NCI-H82 (cell line): ENCODE data around the gene ABRAXAS1.
"Not testable (repeated sequence)": the region's sequence is repeated elsewhere in the genome, so short reads cannot be mapped to it uniquely, and the experiment has no call there.

ENCODE experiments used
- DNase-seq: peaks from one replicate; lab custom pipeline; 2025; lab: John Stamatoyannopoulos, UW

ABRAXAS1 gene

DNA sequence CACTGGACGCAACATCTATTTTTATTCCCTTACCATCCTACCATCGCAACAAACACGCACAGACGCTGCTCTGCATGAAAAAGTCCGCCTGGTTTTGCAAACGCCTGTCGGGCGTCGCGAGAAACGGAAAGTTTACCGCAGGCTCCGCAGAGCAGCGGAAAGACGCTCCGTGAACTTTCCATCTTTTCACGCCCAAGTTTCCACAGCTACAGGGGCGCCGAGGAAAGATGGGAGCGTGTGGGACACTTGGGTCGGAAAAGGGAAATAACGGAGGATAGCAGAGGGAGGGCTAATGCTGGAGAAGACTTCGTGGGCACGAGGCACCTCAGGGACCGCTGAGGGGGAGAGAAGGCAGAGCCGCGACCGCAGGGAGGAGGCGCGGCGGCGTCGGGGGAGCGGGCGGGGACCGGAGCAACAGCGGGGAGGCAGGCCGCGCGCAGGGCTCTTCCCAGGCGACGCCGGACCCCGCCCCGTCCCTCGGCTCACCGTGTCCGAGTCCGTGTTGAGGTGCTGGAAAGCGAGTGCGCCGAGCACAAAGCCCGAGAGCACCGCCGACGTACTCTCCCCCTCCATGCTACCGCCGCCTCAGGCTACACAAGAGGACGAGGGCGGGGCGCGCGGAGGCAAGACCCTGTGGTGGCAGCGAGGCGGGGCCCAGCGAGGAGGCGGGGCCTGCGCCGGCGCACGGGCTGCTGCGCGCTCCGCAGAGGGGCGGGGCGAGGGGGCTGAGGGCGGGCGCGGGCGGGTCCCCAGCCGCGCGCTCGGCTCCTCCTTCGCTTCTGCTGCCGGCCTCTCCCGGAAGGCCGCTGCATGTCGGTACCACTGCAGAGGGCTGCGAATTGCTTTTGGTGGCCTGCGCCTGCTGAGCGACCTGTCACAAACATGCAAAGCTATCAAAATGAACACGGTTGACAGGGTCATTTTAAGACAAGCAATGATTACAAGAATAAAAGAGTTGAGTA lies at the start of gene ABRAXAS1:
Gene ABRAXAS1, minus strand, starts transcription at position 601 of the 962 bp plus-strand sequence. Its CDS starts 28 bp downstream, at position 573.
- DNase-seq = peak; percentile 94

DNA sequence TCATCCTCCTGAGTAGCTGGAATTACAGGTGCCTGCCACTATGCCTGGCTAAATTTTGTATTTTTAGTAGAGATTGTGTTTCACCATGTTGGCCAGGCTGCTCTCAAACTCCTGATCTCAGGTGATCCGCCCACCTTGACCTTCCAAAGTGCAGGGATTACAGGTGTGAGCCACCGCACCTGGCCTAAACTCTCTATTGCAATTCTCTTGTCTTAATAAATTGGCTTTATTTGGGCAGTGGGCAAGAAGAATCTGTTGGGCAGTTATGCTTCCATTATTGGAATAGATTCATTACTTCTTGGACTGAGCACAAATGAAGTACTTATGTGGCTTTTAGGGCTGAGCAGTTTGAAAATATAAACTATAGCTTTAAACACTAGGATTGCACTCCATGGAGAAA lies 42.8 kb upstream of the ABRAXAS1 start:
- no peak for DNase-seq

DNA sequence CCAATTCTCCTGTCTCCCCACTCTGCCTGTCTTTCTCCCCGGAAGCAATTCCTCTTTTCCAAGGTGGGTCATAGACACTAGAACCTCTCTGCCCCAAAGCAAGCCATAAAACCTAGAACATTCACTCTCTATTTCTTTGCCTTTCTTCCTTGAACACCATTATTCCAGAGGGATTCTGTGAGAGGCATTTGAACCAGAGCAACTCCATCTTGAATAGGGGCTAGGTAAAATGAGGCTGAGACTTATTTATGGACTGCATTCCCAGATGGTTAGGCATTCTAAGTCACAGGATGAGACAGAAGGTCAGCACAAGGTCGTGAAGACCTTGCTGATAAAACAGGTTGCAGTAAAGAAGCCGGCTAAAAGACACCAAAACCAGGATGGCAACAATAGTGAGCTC lies 37.3 kb upstream of the ABRAXAS1 start:
- no peak for DNase-seq

DNA sequence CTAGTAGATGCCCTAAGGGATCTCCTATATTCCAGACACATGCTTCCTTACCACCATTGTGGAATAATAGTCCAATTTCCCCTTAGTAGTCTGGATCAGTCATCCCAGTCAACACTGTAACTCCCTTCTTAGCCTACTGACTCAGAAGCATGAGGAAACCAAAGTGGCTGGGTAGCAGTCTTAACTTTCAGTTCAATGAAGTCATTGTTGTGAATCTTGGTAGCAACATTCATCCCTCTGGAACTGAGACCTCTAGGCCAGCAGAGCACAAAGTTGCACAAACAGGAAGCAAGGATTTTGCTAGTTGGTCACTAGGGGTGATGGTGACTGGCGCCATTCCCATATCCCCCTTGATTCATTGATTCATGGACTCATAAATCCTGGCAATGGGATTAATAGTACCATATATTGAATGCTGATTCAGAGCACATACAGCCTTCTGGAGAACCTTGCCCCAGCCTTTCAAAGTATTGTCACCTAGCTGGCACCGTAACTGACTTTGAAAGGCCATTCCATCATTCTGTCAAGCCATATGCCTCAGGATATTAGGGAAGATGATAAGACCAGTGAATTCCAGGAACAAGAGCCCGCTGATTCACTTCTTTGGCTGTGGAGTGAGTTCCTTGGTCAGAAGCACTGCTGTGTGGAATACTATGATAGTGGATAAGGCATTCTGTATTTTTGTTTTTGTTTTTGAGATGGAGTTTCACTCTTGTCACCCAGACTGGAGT lies 31.3 kb upstream of the ABRAXAS1 start:
- DNase-seq = no peak

DNA sequence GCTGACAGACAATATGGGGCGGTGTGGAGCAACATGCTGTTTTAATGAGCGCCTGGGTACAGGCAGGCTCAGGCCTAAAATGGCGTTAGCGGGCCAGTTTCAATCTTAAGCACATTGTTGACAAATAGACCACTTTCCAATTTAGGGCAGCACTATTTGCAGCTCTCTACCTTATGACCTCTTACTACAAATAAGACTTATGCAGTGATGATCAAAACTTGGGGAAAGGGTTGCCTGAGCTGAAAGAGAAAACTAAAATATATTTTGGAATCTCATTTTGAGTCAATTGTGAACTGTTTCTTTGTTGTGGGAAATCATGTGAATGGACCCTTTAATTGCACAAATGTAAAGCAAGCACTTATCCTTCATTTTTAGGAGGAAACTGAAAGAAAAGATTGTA lies 25.5 kb upstream of the ABRAXAS1 start:
- no peak for DNase-seq

DNA sequence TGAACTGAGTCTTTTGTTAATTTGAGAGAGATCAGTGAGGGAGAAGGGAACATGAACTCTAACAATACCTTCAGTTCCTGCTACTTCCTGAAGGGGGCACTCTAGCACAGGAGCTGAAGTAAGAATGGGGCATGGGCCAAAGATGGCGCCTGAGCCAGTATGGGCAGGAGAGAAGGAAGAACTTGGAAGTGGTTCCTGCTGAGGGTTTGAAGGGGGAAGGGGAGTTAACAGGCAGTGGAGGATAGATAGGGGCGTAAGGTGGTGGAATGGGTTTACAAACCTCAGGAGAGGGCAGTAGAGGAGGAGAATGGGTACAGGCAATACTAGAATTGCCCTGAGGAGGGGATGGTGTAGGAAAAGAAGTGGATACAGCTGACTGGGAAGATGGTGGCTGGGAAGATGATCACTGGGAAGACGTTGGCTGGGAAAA lies 24.3 kb upstream of the ABRAXAS1 start:
- peak; percentile 57 for DNase-seq

DNA sequence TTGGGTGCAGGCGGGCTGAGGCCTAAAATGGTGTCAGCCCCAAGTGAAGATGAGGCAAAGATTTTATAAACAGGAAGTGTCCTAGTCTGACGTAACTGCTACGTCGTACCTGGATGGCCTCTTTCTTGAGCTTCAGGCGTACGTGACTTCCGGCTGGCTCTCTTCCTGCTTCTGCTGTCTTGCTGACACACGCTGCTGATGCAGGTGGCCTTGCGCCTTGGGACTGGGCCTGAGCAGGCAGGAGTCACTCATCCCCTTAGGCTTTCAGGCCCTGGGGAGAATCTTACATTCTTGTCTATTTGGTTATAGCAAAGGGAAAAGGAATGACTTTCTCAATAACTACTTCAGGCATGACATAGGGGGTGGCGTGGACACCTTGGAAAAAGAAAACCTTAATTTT lies 20.1 kb upstream of the ABRAXAS1 start:
- DNase-seq = no peak

DNA sequence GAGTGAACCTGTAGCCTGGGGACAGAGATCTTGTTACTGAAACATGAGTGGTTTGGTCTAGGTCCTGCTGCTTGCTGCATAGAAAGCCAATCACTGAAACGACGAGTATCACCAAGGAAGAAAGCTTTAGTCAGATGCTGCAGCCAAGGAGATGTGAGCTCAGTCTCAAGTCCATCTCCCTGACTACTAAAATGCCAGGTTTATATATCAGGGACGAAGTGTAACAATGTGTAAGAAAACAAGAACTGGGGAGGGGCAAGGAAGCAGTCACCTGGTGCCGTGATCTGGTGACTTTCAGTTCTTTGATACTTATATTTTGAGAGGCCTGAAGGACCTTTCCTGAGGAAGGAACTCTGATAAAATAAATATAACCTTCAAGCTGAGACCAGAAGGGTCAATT lies 19.6 kb upstream of the ABRAXAS1 start:
- no peak for DNase-seq

DNA sequence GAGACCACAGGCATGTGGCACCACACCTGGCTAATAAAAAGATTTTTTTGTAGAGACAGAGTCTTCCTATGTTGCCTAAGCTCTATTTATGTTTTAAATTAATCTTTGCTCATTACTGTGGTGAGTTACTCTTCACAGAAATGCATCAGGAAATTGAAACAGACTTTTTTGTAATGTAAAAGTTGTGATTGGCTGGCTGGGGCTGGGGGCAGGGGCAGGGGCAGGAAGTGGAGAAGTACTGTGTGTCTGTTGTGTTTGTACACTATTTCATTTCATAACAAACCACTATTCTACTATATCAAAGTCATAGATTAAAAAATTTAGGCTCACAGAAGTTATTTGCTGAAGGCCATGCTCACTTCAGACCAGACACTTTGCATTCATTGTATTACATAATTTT lies 19.1 kb upstream of the ABRAXAS1 start:
- no peak for DNase-seq

DNA sequence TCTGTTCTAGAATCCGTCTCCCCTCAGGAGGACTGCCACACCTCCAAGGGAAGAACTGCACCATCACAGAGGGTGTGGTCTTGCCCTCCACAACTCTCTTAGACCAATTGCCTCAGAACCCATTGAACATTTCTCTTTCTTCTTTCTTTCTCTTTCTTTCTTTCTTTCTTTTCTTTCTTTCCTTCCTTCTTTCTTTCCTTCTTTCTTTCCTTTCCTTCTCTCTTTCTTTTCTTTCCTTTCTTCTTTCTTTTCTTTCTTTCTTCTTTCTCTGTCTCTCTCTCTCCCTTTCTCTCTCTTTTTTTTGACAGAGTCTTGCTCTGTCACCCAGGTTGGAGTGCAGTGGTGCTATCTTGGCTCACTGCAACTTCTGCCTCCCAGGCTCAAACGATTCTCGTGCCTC lies 16.8 kb upstream of the ABRAXAS1 start:
- DNase-seq = not testable (repeated sequence)

DNA sequence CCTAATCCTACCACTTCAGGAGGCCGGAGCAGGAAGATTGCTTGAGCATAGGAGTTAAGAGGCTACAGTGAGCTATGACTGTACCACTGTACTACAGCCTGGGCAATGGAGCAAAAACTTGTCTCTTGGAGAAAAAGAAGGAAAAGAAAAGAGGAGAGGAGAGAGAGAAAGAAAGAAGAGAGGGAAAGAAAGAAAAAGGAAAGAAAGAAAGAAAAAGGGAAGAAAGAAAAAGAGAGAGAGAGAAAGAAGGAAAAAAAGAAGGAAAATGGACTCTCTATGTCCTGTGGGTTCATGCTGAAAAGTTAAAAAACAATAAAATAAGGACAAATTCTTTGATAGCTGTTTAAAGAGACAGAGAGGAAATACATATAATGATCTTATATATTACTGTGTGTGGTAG lies 13.3 kb upstream of the ABRAXAS1 start:
- DNase-seq = no peak

DNA sequence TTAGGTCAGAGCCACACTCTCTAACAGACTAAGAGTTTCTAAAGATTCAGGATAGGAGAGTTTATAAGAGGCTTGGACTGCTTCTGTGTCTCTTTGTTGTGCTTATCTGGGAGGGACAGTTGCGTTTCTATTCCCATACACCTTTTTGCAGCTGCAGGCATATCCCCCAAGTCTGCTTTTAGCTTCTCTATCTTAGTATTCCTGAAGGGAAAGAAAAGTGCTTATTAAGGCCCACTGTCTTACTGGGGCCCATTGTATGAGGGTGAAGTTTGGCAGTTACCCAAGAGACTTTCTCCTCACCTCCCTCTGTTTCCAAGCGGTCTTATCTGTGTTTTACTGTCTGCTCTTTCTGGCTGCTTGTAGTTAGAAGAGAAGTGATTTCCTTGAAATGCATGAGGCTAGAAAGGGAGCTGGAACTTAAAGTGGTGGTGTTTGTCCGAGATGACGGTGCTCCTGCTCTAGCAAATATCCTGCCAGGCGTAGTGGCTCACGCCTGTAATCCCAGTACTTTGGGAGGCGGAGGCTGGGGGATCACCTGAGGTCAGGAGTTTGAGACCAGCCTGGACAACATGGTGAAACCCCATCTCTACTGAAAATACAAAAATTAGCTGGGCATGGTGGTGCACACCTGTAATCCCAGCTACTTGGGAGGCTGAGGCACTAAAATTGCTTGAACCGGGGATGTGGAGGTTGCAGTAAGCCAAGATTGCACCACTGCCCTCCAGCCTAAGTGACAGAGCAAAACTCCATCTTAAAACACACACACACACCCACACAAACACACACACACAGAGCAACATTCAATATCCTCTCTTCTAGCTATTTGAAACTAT lies 11.4 kb upstream of the ABRAXAS1 start:
- not testable (repeated sequence) for DNase-seq

DNA sequence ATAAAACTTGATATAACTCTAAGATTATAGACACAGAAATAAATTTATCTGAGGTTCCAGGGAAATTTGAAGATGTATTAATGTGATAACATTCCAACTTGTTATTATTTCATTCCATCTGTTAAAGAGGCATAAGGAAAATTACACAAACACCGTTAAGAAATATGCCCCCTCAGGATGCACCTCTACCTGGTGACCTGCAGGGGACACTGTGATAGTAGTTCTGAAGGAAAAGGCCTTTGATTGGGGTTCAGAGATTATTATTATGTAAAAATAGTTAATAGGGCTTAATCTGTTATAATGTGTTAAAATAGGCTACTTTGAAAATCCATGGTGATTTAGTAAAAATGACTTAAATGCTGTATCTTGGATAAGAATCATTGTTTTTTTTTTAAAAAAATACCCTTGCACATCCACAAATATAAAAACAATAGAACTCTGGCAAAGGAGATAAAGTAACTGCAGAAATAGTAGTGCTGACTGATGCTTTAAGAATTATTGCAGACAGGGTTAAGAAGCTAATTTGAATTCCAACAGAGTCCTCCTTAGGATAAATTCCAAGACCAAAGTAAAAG lies 6.1 kb upstream of the ABRAXAS1 start:
- DNase-seq = peak; percentile 27

DNA sequence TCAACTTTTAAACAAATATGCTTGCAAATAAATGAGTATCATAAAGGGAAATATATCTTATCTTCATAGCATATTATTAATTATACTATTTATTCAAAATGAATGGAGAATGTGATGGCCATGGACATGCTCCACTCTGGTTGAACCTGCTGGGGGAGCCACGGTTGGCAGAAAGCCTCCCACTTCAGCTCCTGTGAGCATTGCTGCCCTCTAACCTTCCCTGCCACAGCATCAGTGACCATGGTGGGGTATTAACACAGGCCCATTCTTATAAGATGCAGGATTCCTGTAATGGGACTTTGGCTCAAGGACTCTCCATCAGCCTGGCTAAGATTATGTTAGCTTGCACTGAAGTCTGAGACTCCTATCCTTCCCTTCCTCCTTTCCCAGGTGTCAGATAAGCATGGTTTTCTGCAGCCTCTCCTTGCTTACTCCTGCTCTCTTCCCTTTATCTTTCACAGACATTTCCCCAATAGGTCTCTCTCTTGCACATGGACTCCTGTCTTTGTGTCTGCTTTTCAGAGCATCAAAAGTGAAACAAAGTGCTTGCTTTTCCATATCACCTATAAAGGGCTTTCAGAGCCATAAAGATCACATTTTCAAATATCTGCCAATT lies 4.9 kb upstream of the ABRAXAS1 start:
- no peak for DNase-seq

DNA sequence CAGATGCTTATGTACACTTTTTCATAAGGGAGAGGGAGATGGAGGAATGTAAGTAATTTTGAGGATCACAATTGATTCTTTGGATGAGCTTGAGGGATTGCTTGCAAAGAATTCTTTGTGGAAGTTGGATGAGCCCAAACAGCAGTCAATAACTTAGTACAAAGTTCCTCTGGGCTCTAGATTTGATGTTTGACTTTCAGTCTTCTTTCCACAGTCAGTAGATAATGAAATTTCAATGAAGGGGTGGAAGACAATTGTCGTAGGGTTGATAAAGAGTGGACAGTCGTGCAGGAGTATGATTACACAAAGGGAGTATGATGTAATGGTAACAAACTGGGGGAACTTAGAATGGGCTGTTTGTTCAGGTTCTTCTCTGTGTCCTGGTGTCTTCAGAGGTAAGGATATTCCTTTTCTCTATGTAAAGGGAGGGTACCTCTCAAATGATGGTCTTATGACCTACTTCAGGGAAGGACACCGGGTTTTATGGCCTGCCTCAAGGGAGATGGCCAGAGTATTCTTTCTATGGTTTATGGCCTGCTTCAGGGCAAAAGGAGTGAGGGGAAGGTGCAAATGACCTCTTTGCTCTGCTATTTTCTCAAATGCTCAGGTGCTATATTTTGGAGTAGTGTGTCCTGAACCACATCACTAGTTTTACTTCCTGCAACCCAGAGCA lies 1.7 kb upstream of the ABRAXAS1 start:
- DNase-seq = no peak

DNA sequence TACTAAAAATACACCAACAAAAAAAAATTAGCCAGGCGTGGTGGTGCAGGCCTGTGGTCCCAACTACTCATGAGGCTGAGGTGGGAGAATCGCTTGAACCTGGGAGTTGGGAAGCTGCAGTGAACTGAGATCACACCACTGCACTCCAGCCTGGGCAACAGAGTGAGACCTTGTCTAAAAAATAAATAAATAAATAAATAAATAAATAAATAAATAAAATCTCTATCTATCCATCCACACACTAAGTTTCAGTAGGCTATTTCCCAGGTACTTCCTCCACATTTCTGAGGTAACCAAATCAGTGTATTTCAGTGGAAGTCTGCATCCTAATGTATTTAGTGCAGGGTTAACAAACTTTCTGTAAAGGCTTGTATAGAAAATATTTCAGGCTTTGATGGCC lies 10.9 kb downstream of the ABRAXAS1 start:
- DNase-seq = no peak

DNA sequence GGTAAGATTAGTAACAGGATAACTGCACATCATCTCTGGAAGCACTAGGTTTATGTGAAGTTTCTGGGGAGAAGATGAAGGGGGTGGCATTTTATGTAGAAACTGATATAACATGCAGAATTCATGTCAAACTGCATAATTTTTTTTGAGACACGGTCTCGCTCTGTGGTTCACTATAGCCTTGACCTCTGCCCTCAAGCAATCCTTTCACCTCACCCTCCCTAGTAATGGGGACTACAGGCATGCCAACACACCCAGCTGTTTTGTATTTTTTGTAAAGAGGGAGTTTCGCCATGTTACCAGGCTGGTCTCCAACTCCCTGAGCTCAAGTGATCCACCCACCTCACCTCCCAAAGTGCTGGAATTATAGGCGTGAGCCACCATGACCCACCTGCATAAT lies 11.5 kb downstream of the ABRAXAS1 start:
- no peak for DNase-seq

DNA sequence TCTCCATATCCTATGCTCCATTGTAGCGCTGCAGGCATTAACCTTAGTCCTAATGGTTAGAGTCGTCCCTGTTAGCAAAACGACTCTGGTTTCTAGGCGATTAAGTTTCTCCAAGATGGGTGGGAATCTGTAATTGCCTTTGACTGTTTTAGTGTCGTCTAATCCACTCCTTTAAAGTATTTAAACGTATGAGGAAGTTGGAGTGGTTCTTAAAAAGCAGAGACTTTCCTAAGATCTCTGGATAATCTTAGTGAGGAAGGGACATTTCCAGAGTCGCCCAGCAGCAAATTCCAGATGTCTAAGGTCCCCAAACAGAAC lies 28.8 kb downstream of the ABRAXAS1 start:
- no peak for DNase-seq

DNA sequence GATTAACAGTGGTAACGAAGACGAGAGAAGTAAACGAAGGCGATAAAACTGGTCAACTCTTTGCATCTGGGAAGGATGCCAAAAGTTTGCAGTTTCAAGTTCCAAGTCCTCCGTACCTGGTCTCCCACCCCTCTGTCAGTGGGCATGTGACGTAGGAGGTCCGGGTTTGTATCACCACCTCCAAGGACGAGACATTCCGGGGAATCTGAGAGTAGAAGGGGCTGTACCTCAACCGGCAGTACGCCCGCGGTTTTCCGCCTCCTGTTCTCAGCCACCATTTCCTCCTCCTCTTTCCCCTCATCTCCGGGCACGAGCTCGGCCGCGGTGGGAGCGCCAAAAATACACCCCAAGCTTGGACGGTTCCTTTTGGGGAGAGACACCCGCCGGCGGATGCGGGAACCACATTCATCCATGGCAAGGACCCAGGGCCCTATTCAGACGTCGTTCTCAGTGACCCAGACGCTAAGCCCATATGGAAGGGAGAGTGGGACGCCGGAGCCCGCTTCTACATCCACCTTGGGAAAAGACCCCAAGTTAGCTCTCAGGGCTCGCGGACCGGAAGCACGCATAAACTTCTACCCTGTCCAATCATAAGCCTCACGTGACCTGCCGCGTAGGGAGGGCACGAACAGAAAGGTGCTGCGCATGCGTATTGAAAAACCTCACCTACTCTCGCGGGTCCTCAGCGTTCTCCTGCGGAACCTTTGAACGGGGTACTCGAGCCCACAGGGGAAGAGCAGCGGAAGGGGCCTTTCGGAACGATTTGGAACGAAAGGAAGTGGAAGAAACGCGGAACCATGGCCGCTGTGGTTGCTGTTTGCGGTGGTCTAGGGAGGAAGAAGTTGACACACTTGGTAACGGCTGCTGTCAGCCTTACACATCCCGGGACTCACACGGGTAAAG lies 29.4 kb downstream of the ABRAXAS1 start, which contains the start of the genes HELQ and MRPS18C:
Gene HELQ, minus strand, starts transcription at position 543 of the 903 bp plus-strand sequence. Its CDS starts 130 bp downstream, at position 413.
Gene MRPS18C, plus strand, starts transcription at position 778 of the 903 bp plus-strand sequence. Its CDS starts 20 bp downstream, at position 798.
- DNase-seq = peak; percentile 99

DNA sequence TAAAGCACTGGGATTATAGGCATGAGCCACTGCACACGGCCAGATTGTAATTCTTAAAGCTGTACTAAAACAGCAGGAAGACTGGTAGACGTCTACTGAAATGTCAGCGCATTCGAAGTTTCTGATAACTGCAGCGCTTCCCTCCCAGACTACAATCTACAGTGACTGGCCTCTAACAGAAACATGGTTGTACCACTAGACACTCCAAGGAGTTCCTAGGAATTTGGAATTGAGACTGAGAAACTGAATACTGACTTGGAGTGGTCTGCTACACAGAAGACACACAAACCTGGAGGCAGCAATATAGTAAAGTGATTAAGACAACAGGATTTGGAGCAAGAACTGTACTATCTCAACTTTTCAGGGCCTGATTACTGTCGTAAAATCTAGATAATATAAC lies 30.2 kb downstream of the ABRAXAS1 start:
- DNase-seq = peak; percentile 19
